ENCODE measurements around the gene MTLN.
A peak's percentile ranks its signal among the peaks of the same experiment; 100 is the strongest.
"Not testable (repeated sequence)": the region's sequence is repeated elsewhere in the genome, so short reads cannot be mapped to it uniquely, and the experiment has no call there.

The MTLN gene

GRCh38 chr2:110211938-110212858, at the start of gene MTLN:
TSS of gene MTLN (minus strand) at chr2:110212547. CDS start at chr2:110212525, 22 bp downstream.
- peak; percentile 73 for DNase-seq

GRCh38 chr2:110261910-110262309, 49.6 kb upstream of the MTLN start:
- DNase-seq = not testable (repeated sequence)

- DNase-seq = not testable (repeated sequence)
These were observed 35.9 kb upstream of the MTLN start for GRCh38 chr2:110248081-110248795.

- not testable (repeated sequence) for DNase-seq
These were observed 33.4 kb upstream of the MTLN start for GRCh38 chr2:110245488-110246435.

- DNase-seq = not testable (repeated sequence)
These were observed 30.9 kb upstream of the MTLN start for GRCh38 chr2:110243283-110243682.

GRCh38 chr2:110234514-110234913, 22.2 kb upstream of the MTLN start:
- DNase-seq = not testable (repeated sequence)

GRCh38 chr2:110229886-110230285, 17.5 kb upstream of the MTLN start:
- not testable (repeated sequence) for DNase-seq

GRCh38 chr2:110222626-110223025, 10.3 kb upstream of the MTLN start:
- DNase-seq = not testable (repeated sequence)

GRCh38 chr2:110221938-110222337, 9.6 kb upstream of the MTLN start:
- DNase-seq = no peak

- no peak for DNase-seq
These were observed 7.8 kb upstream of the MTLN start for GRCh38 chr2:110220190-110220564.

- DNase-seq = no peak
These were observed 7.3 kb upstream of the MTLN start for GRCh38 chr2:110219496-110220189.

- DNase-seq = not testable (repeated sequence)
These were observed 6.5 kb upstream of the MTLN start for GRCh38 chr2:110218889-110219288.

GRCh38 chr2:110216803-110217202, 4.5 kb upstream of the MTLN start:
- no peak for DNase-seq

GRCh38 chr2:110216199-110216598, 3.9 kb upstream of the MTLN start:
- DNase-seq = no peak

GRCh38 chr2:110215566-110216158, 3.3 kb upstream of the MTLN start:
- no peak for DNase-seq

- no peak for DNase-seq
These were observed 2.7 kb upstream of the MTLN start for GRCh38 chr2:110215091-110215490.

GRCh38 chr2:110213522-110213921, 1.2 kb upstream of the MTLN start:
- DNase-seq = not testable (repeated sequence)

GRCh38 chr2:110205660-110206455, 6.5 kb downstream of the MTLN start:
- no peak for DNase-seq

- DNase-seq = peak; percentile 76
These were observed 7.7 kb downstream of the MTLN start, which contains the start of gene NPHP1 for GRCh38 chr2:110204408-110205385. TSS of gene NPHP1 (minus strand) at chr2:110205013. CDS start at chr2:110204968, 45 bp downstream.

Measured in NCI-H226 (cell line).